ENCODE measurements around the gene YAE1.
A peak's percentile ranks its signal among the peaks of the same experiment; 100 is the strongest.

Gene YAE1

DNA sequence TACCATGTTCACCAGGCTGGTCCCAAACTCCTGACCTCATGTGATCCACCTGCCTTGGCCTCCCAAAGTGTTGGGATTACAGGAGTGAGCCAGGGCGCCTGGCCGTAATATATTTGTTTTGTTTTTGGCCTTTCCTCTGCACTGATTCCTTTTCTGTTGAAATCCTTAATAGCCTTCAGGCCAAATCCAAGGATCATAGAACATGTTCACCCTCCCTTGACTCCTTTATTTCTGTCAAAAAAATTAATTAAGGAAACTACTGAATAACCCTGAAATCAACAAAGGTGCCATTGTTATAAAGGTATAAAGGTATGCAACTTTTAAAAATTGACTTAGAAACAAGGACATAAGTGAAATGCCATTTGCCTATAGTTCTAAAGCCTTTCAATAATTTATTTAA is 41.7 kb downstream of the YAE1 start:
- no peak for DNase-seq (ENCODE audit: low read depth in 2 of 2)

DNA sequence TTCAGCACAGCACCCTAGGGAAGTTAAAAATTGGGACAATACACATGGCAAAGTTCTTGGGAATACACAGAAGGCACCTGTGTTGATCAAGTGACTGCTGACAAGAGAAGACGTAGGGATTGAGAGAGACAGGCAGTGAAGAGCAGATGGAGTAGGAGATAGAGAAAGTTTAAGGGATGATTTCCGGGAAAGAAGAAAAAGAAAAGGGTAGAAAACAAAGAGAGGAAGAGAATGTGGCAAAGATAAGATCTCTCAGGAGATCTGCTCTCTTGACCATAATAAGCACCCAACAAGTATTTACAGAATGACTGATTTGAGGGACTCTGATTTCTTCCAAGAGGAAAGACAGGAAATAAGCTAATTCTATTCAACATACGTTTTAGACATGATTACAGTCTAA is 42.1 kb downstream of the YAE1 start:
- no peak for DNase-seq (ENCODE audit: low read depth in 2 of 2)

DNA sequence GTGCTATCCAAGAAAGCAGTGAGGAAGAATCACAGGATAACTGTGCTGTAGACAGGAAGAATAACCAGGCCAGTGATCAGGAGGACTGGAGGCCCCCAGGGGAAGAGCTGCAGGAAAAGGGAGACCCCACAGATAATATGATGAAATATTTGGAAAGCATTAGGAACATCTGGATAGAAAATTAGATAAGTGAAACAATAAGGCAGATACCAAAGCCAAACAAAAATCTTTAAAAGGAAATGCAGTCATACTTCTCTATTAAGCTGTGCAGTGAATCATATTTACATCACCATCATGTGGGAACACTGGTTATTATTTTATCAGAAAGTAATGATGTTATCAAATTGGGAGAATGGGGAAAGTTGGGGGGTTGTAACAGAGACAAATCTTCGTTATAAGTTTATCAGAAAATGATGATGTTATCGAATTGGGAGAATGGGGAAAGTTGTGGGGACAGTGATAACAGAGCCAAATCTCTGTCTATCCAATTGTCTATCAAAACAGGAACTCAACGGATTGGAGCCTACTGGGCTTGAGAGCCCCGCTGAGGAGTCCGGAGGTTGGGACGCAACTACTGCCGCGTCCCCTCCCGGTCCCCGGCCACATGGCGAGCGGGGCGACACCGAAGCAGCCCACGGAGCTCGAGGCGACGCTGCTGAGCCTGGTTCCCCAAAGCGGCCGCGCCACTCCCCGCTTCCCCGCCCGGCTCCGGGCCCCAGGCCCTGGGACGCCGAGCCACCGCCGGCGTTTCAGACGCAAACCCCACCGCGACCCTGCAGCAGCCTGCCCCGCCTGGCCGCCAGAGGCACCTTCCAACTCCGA is 43.1 kb downstream of the YAE1 start:
- DNase-seq (ENCODE audit: low read depth in 2 of 2), result peak; percentile 78 to 80

DNA sequence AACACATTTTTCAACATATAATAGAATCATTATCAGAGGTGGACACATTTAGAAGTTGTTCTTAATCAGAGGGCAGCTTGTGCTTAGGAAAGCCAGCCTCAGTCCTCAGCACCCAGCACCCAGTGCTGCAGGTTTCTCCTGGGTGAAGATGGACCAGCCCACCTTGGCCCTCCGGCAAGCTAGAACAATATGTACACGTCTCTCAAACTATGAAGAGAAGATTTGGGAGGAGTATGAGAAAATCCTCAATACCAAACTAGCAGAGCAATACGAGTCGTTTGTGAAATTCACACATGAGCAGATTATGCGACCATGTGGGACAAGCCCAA is 43.7 kb downstream of the YAE1 start:
- no peak for DNase-seq (ENCODE audit: low read depth in 2 of 2)

DNA sequence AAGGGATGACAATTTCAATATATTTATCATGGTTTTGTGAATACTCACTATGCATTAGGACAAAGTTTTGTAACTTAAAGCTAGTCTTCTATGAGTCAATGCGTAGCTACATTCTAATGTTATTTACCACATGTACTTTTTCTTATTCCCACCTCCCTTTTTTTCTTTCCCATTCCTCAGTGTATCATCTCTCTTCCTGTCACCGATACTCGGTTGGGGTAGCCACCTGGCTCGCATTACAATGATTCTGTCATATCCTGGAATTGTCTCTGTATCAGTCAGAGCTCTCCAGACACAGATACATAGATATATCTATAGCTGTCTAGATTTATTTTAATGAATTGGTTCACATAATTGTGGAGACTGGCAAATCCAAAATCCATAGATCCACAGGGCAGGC is 47.4 kb downstream of the YAE1 start:
- peak; percentile 58 to 66 for DNase-seq (ENCODE audit: low read depth in 2 of 2)

DNA sequence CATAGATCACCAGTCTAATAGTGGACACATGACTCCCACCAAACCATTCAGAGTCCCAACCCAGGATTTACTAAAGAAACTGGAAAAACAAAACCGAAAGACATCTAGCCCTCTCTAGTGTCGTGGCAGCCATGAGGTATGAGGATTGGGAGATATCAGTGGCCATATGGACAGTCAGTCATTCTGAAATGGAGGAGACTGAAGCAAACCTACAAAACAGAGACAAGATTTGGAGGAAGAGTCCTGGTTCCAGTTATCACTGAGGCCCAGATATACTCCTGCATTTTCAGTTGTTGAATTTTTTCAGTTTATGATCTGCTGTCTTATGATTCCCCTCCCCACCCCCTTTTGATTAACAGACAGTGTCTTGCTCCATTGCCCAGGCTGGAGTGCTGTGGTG is 48.1 kb downstream of the YAE1 start:
- no peak for DNase-seq (ENCODE audit: low read depth in 2 of 2)

DNA sequence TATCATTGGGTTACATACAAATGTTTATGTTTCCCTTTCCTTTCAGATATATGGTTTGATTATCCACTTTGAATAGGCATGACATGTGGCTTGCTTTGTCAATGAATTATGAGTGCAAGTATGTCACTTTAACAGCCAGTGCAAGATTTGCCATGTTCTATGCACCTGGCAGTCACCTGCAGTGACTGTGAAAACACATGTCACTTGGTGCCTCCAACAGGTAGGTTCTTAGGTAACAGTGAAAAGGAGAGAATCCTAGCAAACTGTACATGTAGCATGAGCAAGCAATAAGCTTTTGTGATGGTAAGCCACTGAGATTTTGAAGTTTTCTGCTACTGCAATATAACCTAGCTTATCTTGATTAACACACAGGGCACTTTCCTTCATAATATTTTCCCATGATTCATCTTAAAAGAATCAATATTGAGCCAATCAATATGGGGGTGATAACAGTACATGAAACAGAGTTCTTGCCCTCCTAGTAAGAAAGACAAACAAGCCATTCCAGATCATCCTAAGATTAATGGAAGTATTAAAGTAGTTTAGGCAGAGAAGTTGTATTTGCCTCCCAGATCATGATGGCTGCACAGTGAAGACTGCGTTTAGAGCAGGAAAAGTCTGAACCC is 49.3 kb downstream of the YAE1 start:
- DNase-seq (ENCODE audit: low read depth in 2 of 2), result no peak

DNA sequence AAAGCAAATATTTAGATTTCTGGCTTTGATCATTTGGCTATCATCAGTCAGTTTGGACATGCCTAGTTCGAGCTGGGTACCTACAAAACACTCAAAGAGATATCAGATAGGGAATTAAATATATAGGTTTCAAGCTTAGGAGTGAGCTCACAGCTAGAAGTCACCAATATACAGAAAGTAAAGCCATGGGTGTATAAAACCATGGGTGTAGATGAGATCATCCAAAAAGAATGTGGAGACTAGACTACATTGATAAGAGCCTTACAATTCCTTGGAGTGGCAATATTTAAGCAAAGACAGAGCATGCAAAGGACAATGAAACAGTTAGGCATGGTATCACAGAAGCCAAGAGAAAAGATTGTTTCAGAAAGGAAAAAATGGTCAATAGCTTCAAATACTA is 49.9 kb downstream of the YAE1 start:
- no peak for DNase-seq (ENCODE audit: low read depth in 2 of 2)

DNA sequence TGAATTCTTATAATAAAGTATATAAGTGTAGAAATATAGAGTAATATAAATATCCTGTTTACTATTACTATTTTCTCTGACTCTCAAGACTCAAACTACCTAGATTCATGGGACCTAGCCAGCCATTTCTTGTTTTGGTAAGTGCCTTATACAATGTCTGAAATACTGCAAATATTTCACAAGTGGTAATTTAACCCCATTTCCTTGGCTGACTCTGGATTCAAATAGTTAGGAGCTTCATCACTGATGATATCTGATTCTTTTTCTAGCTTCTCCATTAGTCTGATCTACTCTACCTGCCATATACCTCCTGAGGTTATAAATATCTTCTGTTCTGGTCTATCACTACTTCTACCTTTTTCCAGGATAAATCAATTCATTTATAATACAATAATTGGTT is 50.8 kb downstream of the YAE1 start:
- no peak for DNase-seq (ENCODE audit: low read depth in 2 of 2)

DNA sequence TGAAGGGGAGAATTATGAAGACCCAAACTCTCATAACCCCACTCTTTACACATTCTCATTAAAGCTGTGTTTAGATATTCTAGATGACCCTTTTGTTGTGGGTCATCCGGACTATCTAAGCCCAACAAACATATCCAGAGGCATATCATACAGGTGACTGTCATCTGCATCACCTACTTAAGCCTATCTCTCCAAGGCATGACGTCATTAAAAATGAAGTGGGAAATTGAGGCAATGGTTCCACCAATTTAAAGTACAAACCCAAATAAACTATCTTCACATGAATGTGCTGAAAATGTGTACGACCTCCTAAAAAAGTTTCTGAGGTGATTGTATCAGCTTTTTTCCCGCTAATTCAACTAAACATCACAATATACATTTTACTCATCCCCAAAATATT is 52.7 kb downstream of the YAE1 start:
- DNase-seq (ENCODE audit: low read depth in 2 of 2), result no peak

DNA sequence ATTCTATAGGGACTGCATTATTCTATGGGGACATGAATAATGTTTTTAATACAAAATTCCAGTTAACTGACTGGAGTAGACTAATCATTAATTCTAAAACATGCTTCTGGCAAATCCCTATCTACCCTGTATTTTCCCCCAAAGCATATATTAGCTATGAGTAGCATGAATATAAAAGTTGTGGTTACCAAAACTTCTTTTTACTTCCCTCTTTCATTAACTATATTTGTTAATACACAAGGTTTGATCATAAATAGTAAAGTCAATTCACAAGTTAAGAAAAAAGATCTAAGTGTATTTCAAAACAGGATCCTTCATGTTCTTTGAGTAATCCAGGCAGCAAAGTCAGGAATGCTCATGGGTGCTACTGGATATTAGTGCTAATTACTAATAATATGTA is 54.3 kb downstream of the YAE1 start:
- no peak for DNase-seq (ENCODE audit: low read depth in 2 of 2)

DNA sequence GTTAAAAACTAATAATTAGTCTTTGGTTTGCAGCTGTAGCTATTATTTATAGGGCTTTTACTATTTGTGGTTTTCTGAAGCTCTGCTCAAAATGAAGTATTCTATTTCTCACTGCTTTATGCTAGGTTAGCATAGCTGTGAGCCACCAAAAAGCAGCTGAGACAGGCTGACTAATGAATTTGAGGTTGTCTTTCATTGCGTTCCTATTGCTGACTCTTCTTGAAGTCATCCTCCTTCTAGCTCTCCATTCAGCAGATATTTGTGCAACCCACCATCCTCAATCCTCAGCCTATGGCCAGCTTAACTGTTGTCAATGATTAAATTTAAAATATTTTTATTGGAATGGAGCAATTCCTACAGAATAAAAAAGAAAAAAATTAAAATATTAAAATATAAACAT is 55.1 kb downstream of the YAE1 start:
- DNase-seq (ENCODE audit: low read depth in 2 of 2), result peak; percentile 92 to 93

DNA sequence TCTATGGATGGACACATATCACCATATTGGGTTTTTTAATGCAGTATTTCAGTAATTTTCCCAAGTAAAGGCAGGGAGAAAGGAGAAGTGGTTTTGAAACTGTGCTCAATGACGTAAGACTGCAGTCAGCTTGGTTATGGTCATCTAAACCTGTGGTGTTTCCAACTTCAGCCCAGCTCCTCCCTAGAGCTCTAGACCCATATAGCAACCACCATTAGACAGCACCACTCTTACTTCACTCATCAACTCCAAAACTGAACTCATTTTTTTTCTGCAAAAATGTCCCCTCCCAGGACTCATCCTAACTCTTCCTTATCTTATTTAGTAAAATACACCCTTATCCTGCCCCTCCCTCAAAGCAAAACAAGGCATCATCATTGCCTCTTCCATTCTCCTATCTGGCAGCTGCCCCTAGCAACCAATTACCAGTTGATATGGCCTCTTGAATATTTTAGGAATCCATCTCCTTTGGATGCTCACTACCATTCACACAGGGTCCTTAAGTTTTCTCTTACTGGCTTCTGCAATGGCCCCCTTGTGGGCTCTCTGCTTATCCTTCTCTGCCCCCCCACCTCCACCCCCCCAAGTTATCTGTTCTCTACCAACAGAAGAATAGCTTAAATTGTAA is 55.7 kb downstream of the YAE1 start:
- no peak for DNase-seq (ENCODE audit: low read depth in 2 of 2)

Data from fibroblast of skin of left quadriceps (primary cell).